ENCODE results near the gene LCN1. TPM values are rescaled to one million over a fixed set of nuclear protein-coding genes. Genes with fewer than 3 reads are reported as not detected.
"Not testable (repeated sequence)": the region's sequence is repeated elsewhere in the genome, so short reads cannot be mapped to it uniquely, and the experiment has no call there.

The LCN1 gene
- total RNA-seq, 2 experiments from 2014 or later, result 0.29 TPM; not detected in 1

GRCh38 chr9:135524130-135524861 lies 3.1 kb downstream of the LCN1 start:
- intact Hi-C loops (cut with micrococcal nuclease), result no loop called here
- Mint-ChIP-seq H3K4me3 (no peak overlapping the region), H3K4me1 (ENCODE audit: low read depth) (no peaks in the 10 kb centered on the region), H3K27ac (no peak overlapping the region), H3K27me3 (ENCODE audit: low read depth) (peaks cover 7% of the 10 kb centered on the region), H3K9me3 (no peaks in the 10 kb centered on the region), H3K36me3 (ENCODE audit: low read depth) (no peaks in the 10 kb centered on the region)
- CTCF ChIA-PET, result no interaction called here
- no peak for DNase-seq

GRCh38 chr9:135525241-135526088 lies 4.2 kb downstream of the LCN1 start:
- no peak overlapping the region for H3K27ac Mint-ChIP-seq
- intact Hi-C loops (cut with micrococcal nuclease), result no loop called here
- no peaks in the 10 kb centered on the region for H3K9me3 Mint-ChIP-seq

GRCh38 chr9:135526089-135526729 lies 5.0 kb downstream of the LCN1 start:
- Mint-ChIP-seq H3K9me3 (no peaks in the 10 kb centered on the region), H3K4me3 (no peak overlapping the region), H3K4me1 (ENCODE audit: low read depth) (no peaks in the 10 kb centered on the region), H3K27ac (no peak overlapping the region), H3K36me3 (ENCODE audit: low read depth) (no peaks in the 10 kb centered on the region), H3K27me3 (ENCODE audit: low read depth) (no peaks in the 10 kb centered on the region)
- CTCF ChIA-PET, result no interaction called here
- DNase-seq, result no peak
- intact Hi-C loops (cut with micrococcal nuclease), result no loop called here

More at GRCh38 chr9:135525241-135526088, 4.2 kb downstream of the LCN1 start:
- H3K36me3 Mint-ChIP-seq (ENCODE audit: low read depth), result no peaks in the 10 kb centered on the region
- CTCF ChIA-PET, result no interaction called here
- H3K4me1 Mint-ChIP-seq (ENCODE audit: low read depth), result no peaks in the 10 kb centered on the region
- DNase-seq, result no peak
- peaks cover 2% of the 10 kb centered on the region for H3K27me3 Mint-ChIP-seq (ENCODE audit: low read depth)
- H3K4me3 Mint-ChIP-seq, result no peak overlapping the region

- Mint-ChIP-seq H3K27ac (no peak overlapping the region), H3K9me3 (no peaks in the 10 kb centered on the region), H3K4me1 (ENCODE audit: low read depth) (no peaks in the 10 kb centered on the region), H3K27me3 (ENCODE audit: low read depth) (no peaks in the 10 kb centered on the region), H3K36me3 (ENCODE audit: low read depth) (no peaks in the 10 kb centered on the region), H3K4me3 (no peak overlapping the region)
- no peak for DNase-seq
- intact Hi-C loops (cut with micrococcal nuclease), result no loop called here
- CTCF ChIA-PET, result no interaction called here
Observed at GRCh38 chr9:135526730-135527571, 5.7 kb downstream of the LCN1 start.

GRCh38 chr9:135528842-135529435 lies 7.7 kb downstream of the LCN1 start:
- H3K27ac Mint-ChIP-seq; CTCF ChIA-PET; H3K4me3 Mint-ChIP-seq; H3K9me3 Mint-ChIP-seq; DNase-seq; H3K36me3 Mint-ChIP-seq (ENCODE audit: low read depth); H3K4me1 Mint-ChIP-seq (ENCODE audit: low read depth); H3K27me3 Mint-ChIP-seq (ENCODE audit: low read depth); intact Hi-C loops (cut with micrococcal nuclease): not testable (repeated sequence)

GRCh38 chr9:135530146-135530545 lies 8.9 kb downstream of the LCN1 start:
- Mint-ChIP-seq H3K4me3 (no peak overlapping the region), H3K4me1 (ENCODE audit: low read depth) (no peaks in the 10 kb centered on the region), H3K9me3 (no peaks in the 10 kb centered on the region), H3K27ac (no peak overlapping the region), H3K36me3 (ENCODE audit: low read depth) (no peaks in the 10 kb centered on the region), H3K27me3 (ENCODE audit: low read depth) (peaks cover 9% of the 10 kb centered on the region)
- intact Hi-C loops (cut with micrococcal nuclease), result no loop called here
- DNase-seq, result no peak
- CTCF ChIA-PET, result interaction anchor here (1.2 kb wide), 1 partner anchor 25 kb away, joined by 3 read pairs; no protein-coding TSS in a partner anchor

GRCh38 chr9:135531096-135531495 lies 9.9 kb downstream of the LCN1 start:
- H3K27me3 Mint-ChIP-seq (ENCODE audit: low read depth), result peaks cover 9% of the 10 kb centered on the region
- intact Hi-C loops (cut with micrococcal nuclease), result no loop called here
- H3K27ac Mint-ChIP-seq, result no peak overlapping the region
- no peaks in the 10 kb centered on the region for H3K4me1 Mint-ChIP-seq (ENCODE audit: low read depth)
- no peak overlapping the region for H3K4me3 Mint-ChIP-seq
- H3K9me3 Mint-ChIP-seq, result no peaks in the 10 kb centered on the region
- no peaks in the 10 kb centered on the region for H3K36me3 Mint-ChIP-seq (ENCODE audit: low read depth)
- DNase-seq, result no peak
- CTCF ChIA-PET, result no interaction called here

GRCh38 chr9:135533113-135533512 lies 11.9 kb downstream of the LCN1 start:
- no peak for DNase-seq
- H3K4me1 Mint-ChIP-seq (ENCODE audit: low read depth), result no peaks in the 10 kb centered on the region
- intact Hi-C loops (cut with micrococcal nuclease), result no loop called here
- no peak overlapping the region for H3K4me3 Mint-ChIP-seq
- CTCF ChIA-PET, result no interaction called here
- no peaks in the 10 kb centered on the region for H3K36me3 Mint-ChIP-seq (ENCODE audit: low read depth)
- no peaks in the 10 kb centered on the region for H3K9me3 Mint-ChIP-seq
- H3K27ac Mint-ChIP-seq, result no peak overlapping the region
- H3K27me3 Mint-ChIP-seq (ENCODE audit: low read depth), result peaks cover 9% of the 10 kb centered on the region

GRCh38 chr9:135533674-135534073 lies 12.4 kb downstream of the LCN1 start:
- Mint-ChIP-seq H3K4me3 (no peak overlapping the region), H3K4me1 (ENCODE audit: low read depth) (no peaks in the 10 kb centered on the region), H3K27me3 (ENCODE audit: low read depth) (peaks cover 9% of the 10 kb centered on the region), H3K27ac (no peak overlapping the region), H3K9me3 (no peaks in the 10 kb centered on the region), H3K36me3 (ENCODE audit: low read depth) (no peaks in the 10 kb centered on the region)
- intact Hi-C loops (cut with micrococcal nuclease), result no loop called here
- no peak for DNase-seq
- CTCF ChIA-PET, result no interaction called here

GRCh38 chr9:135534192-135534711 lies 13.0 kb downstream of the LCN1 start:
- DNase-seq; intact Hi-C loops (cut with micrococcal nuclease); H3K36me3 Mint-ChIP-seq (ENCODE audit: low read depth); H3K4me3 Mint-ChIP-seq; H3K27ac Mint-ChIP-seq; H3K9me3 Mint-ChIP-seq; CTCF ChIA-PET; H3K4me1 Mint-ChIP-seq (ENCODE audit: low read depth): not testable (repeated sequence)
- H3K27me3 Mint-ChIP-seq (ENCODE audit: low read depth), result peaks cover 12% of the 10 kb centered on the region

GRCh38 chr9:135534826-135535225 lies 13.6 kb downstream of the LCN1 start:
- H3K27ac Mint-ChIP-seq; H3K9me3 Mint-ChIP-seq; CTCF ChIA-PET; H3K4me3 Mint-ChIP-seq; intact Hi-C loops (cut with micrococcal nuclease); H3K4me1 Mint-ChIP-seq (ENCODE audit: low read depth); DNase-seq; H3K36me3 Mint-ChIP-seq (ENCODE audit: low read depth): not testable (repeated sequence)
- H3K27me3 Mint-ChIP-seq (ENCODE audit: low read depth), result peaks cover 14% of the 10 kb centered on the region
